ENCODE measurements around the gene CYP1A1.

Gene CYP1A1

GRCh38 chr15:74712311-74712710 is 13.0 kb downstream of the CYP1A1 start:
- no peak for DNase-seq (ENCODE audit: low read depth in 2 of 2)
- TF ChIP-seq, protein P1, sequence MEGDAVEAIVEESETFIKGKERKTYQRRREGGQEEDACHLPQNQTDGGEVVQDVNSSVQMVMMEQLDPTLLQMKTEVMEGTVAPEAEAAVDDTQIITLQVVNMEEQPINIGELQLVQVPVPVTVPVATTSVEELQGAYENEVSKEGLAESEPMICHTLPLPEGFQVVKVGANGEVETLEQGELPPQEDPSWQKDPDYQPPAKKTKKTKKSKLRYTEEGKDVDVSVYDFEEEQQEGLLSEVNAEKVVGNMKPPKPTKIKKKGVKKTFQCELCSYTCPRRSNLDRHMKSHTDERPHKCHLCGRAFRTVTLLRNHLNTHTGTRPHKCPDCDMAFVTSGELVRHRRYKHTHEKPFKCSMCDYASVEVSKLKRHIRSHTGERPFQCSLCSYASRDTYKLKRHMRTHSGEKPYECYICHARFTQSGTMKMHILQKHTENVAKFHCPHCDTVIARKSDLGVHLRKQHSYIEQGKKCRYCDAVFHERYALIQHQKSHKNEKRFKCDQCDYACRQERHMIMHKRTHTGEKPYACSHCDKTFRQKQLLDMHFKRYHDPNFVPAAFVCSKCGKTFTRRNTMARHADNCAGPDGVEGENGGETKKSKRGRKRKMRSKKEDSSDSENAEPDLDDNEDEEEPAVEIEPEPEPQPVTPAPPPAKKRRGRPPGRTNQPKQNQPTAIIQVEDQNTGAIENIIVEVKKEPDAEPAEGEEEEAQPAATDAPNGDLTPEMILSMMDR (IDR thresholded peaks at IDR 0.05; ENCODE audit: low read depth, low read length), result no peak
- no peak overlapping the region for H3K4me3 ChIP-seq (replicated peaks in 1 of 2; ENCODE audit: low read depth in 2 of 2, low read length in 2 of 2)

GRCh38 chr15:74710319-74711094 is 14.8 kb downstream of the CYP1A1 start:
- TF ChIP-seq, protein P1 (IDR thresholded peaks at IDR 0.05; ENCODE audit: low read depth, low read length), result no peak
- H3K4me3 ChIP-seq (replicated peaks in 1 of 2; ENCODE audit: low read depth in 2 of 2, low read length in 2 of 2), result no peak overlapping the region
- DNase-seq (ENCODE audit: low read depth in 2 of 2), result no peak

- no peak for DNase-seq (ENCODE audit: low read depth in 2 of 2)
- TF ChIP-seq, protein P1 (IDR thresholded peaks at IDR 0.05; ENCODE audit: low read depth, low read length), result no peak
- H3K4me3 ChIP-seq (replicated peaks in 1 of 2; ENCODE audit: low read depth in 2 of 2, low read length in 2 of 2), result no peak overlapping the region
Measured at GRCh38 chr15:74709892-74710291, 15.4 kb downstream of the CYP1A1 start.

DNA sequence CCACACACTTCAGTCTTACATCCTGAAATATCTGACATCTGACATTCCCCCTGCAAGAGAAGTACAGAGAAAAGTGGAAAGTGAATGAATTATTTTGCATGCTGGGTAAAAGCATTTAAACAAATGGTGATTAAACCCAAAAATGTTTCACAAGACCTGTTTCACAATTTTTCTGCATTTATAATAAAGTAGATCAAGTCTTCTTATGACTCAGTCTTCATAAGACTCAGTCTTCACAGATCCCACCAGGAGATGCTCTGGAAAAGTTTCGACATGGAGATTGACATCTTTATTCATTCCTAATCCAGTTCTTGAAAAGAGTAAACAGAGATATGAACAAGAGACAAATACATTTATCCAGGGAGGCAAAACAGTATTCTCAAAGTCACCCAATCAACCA is 16.3 kb downstream of the CYP1A1 start:
- H3K4me3 ChIP-seq (replicated peaks in 1 of 2; ENCODE audit: low read depth in 2 of 2, low read length in 2 of 2), result no peak overlapping the region
- TF ChIP-seq, protein P1 (IDR thresholded peaks at IDR 0.05; ENCODE audit: low read depth, low read length), result no peak
- DNase-seq (ENCODE audit: low read depth in 2 of 2), result peak; percentile 7 to 32

DNA sequence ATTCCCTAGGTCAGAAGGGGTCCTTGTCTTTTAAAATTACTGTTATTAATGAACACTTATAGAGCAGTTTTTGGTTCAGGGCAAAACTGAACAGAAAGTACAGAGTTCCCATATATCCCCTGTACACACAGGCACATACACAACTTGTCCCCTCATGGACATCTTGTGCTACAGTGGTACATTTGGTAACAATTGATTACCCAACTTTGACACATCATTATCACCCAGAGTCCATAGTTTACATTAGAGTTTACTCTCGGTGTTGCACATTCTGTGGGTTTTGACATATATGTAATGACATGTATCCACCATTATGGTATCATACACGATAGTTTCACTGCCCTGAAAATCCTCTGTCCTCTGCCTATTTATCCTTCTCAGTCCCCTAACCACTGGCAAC is 28.5 kb downstream of the CYP1A1 start:
- TF ChIP-seq, protein P1 (IDR thresholded peaks at IDR 0.05; ENCODE audit: low read depth, low read length), result no peak
- DNase-seq (ENCODE audit: low read depth in 2 of 2), result no peak
- no peak overlapping the region for H3K4me3 ChIP-seq (replicated peaks in 1 of 2; ENCODE audit: low read depth in 2 of 2, low read length in 2 of 2)

DNA sequence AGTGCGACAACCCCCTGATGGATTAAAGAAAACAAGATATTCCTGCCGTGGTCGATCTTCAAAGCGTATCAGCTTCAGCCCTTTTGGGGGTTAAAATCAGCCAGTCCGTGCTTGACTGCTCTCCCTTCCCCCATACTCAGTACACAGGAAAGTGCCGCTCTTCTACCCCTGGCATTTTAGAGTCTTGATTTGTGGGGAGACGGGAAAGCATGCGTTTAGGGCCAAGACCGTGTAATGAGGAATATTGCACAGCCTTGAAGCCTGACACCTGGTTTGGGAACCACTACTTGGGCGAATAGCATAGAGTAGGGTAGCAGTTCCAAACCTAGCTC is 29.0 kb downstream of the CYP1A1 start:
- H3K4me3 ChIP-seq (replicated peaks in 1 of 2; ENCODE audit: low read depth in 2 of 2, low read length in 2 of 2), result peak overlapping the region; percentile 93 to 95
- TF ChIP-seq, protein P1 (IDR thresholded peaks at IDR 0.05; ENCODE audit: low read depth, low read length), result no peak
- no peak for DNase-seq (ENCODE audit: low read depth in 2 of 2)

Measured in cardiac fibroblast (primary cell).